ENCODE results near the gene TNNI2. TPM values are rescaled to one million over a fixed set of nuclear protein-coding genes. Genes with fewer than 3 reads are reported as not detected.

The TNNI2 gene
- not detected in 2 replicates for total RNA-seq

DNA sequence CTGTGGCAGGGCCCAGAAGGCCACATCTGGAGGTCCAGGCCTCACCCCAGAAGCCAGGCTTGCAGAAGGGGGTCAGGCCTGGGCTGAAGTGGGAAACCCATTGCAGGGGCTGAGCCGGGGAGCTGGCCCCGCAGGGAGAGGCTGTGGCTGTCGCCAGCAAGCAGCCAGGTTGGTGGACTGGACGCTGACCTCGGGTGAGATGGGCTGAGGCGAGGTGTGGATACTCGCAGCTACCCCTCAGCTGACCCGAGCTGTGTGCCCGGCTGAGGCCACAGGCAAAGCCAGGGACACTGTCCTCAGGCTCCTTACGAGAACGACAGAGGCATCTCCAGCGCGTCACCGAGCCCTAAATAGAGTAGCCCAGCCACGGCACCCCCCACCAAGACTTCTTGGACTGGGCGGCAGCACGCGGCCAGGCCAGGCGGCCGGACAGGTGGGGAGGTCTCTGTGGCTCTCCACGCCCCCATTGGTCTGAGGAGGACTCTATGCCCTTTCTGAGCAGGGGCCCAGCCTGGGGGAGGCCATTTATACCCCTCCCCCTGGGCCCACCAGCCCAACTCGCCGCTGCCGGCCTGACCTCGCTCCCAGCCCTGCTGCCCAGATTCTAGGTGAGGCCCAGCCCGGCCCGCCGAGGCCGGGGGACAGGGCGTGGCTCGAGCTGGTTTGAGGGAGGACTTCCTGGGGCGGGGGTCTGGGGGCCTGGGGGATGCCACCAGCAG is at the start of gene TNNI2:
Gene TNNI2, plus strand, starts transcription at position 556 of the 719 bp plus-strand sequence. CDS start 716 bp downstream, outside the sequence.

DNA sequence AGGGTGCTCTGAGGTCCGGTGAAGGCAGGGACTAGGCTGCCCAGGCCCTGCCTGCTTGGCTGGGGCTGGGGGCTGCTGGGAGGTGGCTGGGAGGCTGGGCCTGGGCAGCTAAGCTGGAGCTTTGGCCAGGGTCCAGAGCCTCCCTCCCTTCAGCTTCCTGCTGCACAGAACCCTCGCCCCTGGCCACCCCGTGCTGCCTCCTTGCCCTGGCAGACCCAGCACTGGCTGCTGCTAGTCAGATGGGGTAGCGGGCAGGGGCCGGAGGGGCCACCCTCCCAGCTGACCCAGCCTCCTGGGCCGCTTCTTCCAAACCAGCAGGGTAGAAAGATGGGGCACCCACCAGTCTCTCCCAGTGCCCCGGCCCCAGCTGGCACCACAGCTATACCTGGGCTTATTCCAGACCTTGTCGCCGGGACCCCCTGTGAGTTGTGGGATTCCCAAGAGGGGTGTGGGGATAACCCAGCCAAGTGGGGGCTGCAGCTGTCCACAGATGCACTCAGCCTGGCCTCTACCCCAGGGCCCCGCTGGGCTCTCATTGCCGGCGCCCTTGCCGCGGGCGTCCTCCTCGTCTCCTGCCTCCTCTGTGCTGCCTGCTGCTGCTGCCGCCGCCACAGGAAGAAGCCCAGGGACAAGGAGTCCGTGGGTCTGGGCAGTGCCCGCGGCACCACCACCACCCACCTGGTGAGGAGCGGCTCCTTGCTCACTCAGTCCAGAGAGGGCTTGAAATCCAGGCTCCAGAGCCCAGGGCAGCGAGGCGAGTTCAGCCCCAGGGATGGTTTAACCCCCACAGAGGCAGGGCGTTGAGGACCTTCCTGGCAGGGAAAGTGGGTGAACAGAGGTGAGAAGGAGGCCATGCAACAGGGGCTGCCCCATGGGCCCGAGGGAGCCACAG is 3.8 kb upstream of the TNNI2 start, which contains the start of gene SYT8:
Gene SYT8, plus strand, starts transcription at position 212 of the 892 bp plus-strand sequence. Its CDS starts 116 bp downstream, at position 328.

DNA sequence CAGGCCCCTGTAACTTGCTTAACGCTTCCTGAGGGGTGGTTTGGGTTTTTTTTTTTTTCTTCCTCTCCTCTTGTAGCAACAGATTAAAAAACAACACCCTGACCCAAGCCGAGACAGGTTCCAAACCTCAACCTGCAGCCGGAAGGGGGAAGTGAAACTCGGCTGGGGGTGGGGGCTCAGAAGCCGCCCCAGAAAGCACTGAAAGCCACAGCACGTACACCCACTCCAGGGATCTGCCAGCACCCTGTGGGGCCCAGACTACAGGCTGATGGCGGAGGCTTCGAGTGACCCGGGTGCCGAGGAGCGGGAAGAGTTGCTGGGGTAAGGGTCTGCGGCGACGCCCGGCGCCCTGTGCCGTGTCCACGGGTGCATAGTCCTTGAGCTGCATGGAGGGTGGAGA is 14.1 kb downstream of the TNNI2 start, which contains the start of gene LSP1:
Gene LSP1, plus strand, starts transcription at position 208 of the 400 bp plus-strand sequence. Its CDS starts 61 bp downstream, at position 269.

Other genes starting within 250 kb of the TNNI2 start
- gene KRTAP5-2, start 240.7 kb upstream of the TNNI2 start, total RNA-seq = not detected in 2 replicates
- not detected in 2 replicates for gene KRTAP5-3, start 230.5 kb upstream of the TNNI2 start, total RNA-seq
- gene KRTAP5-4, start 216.8 kb upstream of the TNNI2 start, total RNA-seq = not detected in 2 replicates
- gene KRTAP5-5, start 209.2 kb upstream of the TNNI2 start, total RNA-seq = not detected in 2 replicates
- gene KRTAP5-6, start 141.8 kb upstream of the TNNI2 start, total RNA-seq = not detected in 2 replicates
- gene IFITM10, start 88.4 kb upstream of the TNNI2 start, total RNA-seq = 1.2 and 1.9 TPM in 2 replicates
- gene CTSD, start 75.1 kb upstream of the TNNI2 start, total RNA-seq = 288 and 574 TPM in 2 replicates
- gene SYT8, start 4.0 kb upstream of the TNNI2 start, total RNA-seq = 1.9 and 2.8 TPM in 2 replicates
- not detected in 2 replicates for gene LSP1, start 14.1 kb downstream of the TNNI2 start, total RNA-seq
- not detected in 2 replicates for gene PRR33, start 52.9 kb downstream of the TNNI2 start, total RNA-seq
- 0.96 TPM in 1 of 2 replicates, not detected in the other for gene TNNT3, start 80.7 kb downstream of the TNNI2 start, total RNA-seq
- gene MRPL23, start 108.4 kb downstream of the TNNI2 start, total RNA-seq = 111 and 162 TPM in 2 replicates
- 6.6 and 14.2 TPM in 2 replicates for gene H19, start 158.9 kb downstream of the TNNI2 start, total RNA-seq